Measurements from ENCODE around the gene RNF39. TPM values are rescaled to one million over a fixed set of nuclear protein-coding genes. Genes with fewer than 3 reads are reported as not detected.

Gene RNF39
- total RNA-seq, 6 experiments from 2014 or later, result not detected

DNA sequence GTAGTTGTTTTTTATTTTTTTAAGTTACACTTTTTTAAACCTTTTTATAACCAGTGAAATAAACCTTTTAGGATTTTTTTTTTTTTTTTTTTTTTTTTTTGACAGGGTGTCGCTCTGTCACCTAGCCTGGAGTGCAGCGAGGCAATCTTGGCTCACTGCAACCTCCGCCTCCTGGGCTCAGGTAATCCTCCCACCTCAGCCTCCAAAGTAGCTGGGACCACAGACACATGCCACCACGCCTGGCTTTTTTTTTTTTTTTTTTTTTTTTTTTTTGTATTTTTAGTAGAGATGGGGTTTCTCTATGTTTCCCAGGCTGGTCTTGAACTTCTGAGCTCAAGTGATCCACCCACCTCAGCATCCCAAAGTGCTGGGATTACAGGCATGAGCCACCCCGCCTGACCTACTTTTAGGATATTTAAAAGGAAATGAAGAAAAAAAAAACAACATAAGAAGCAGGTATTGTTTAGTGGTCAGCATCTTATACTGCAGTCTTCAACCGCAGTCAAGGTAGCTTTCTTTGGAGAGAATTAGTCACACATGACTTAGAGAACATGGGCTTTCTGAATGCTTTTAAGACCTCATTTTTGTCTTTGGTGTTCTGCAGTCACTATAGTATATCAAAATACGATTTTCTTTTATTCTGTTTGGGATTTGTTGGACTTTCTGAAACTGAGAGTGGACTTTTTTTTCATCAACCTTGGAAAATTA, 12.9 kb downstream of the RNF39 start:
- Histone ChIP-seq H3K4me3 (peak overlapping the region in 1 of 3 donors; percentile 78), H3K27me3 (no peaks in the 10 kb centered on the region), H3K27ac (peak overlapping the region in 1 of 3 donors; percentile 81), H3K36me3 (peaks cover 0 to 3% (median 0%) of the 10 kb centered on the region in 4 donors), H3K4me1 (peaks cover 0 to 14% (median 4%) of the 10 kb centered on the region in 4 donors), H3K9me3 (no peaks in the 10 kb centered on the region)
- no peak for ATAC-seq
- 87% methylated on average over 5 of the region's 7 CpGs for WGBS (ENCODE audit: insufficient coverage, low coverage, low lambda C conversion rate, missing lambda C conversion rate)
- intact Hi-C loops (cut with DNase I), result no loop called here
- TF ChIP-seq, protein P1, sequence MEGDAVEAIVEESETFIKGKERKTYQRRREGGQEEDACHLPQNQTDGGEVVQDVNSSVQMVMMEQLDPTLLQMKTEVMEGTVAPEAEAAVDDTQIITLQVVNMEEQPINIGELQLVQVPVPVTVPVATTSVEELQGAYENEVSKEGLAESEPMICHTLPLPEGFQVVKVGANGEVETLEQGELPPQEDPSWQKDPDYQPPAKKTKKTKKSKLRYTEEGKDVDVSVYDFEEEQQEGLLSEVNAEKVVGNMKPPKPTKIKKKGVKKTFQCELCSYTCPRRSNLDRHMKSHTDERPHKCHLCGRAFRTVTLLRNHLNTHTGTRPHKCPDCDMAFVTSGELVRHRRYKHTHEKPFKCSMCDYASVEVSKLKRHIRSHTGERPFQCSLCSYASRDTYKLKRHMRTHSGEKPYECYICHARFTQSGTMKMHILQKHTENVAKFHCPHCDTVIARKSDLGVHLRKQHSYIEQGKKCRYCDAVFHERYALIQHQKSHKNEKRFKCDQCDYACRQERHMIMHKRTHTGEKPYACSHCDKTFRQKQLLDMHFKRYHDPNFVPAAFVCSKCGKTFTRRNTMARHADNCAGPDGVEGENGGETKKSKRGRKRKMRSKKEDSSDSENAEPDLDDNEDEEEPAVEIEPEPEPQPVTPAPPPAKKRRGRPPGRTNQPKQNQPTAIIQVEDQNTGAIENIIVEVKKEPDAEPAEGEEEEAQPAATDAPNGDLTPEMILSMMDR (IDR thresholded peaks at IDR 0.05), result no peak
- no peak for TF ChIP-seq POLR2A (IDR thresholded peaks at IDR 0.05)
- no peak for DNase-seq

DNA sequence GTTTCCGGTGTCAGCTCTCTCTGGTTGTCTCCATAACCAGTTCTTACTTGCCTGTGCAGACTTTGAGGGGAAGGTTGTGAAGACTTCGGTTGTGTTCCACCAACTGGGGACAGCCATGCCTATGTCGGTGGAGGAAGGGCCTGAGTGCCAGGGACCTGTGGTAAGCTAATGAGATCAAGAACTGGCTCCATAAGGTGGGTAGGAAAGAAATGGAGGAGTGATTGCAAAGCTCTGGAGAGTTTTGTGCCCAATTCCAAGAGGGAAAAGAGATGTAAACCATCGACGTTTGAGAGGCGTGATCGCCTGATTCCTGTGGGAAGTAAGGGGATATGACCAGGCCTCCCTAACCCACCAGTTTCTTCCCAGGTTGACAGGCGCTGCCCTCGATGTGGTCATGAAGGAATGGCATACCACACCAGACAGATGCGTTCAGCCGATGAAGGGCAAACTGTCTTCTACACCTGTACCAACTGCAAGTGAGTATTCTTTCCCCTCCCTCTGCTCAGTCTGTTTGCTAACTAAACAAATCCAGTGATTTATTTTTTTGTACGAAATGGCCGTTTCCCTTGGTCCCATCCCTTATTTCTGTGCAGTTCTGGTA, 13.6 kb downstream of the RNF39 start:
- no peak for ATAC-seq
- intact Hi-C loops (cut with DNase I), result no loop called here
- peak in 1 of 3 donors; percentile 27 for DNase-seq

DNA sequence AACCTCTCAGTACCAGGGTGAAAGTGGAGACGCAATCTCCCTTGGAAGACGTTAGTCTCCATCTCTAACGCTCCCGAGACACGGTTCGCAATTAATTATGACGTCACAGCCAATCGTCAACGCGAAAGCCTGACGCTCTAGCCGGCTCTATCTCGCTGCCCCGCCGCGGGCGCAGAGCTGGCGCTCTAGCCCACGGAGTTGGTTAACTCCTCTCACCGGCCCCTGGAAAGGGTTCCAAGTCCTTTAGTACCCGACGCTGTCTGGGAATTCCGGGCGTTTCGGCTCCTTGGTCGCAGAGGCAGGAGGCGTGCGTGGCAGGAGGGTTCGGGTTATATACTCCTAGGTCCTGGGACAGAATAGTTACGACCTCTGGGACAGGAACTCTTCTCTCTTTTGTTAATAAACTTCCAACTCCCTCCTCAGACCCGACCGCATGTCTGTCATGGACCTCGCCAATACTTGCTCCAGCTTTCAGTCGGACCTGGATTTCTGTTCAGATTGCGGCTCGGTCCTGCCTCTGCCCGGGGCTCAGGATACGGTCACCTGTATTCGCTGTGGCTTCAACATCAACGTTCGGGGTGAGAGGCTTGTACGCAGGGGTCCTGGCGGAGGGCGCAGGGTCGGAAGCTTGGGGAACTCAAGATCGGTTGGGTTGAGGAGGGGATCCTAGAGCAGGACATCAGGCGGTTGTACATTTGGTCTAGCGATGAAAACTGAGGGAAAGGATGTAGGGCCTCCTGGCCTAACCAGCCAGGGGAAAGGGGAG, 14.3 kb downstream of the RNF39 start, which contains the start of gene POLR1H:
TSS of gene POLR1H (plus strand) at position 174 of the 766 bp plus-strand sequence. CDS start at position 434, 260 bp downstream.
- Histone ChIP-seq H3K4me3 (peak within 1 kb of the TSS; percentile 78 to 94 (median 80)), H3K9me3 (no peaks in the 10 kb centered on the region), H3K36me3 (peaks cover 0 to 14% (median 0%) of the 10 kb centered on the region in 4 donors), H3K27ac (peak within 1 kb of the TSS; percentile 71 to 81 (median 81)), H3K27me3 (no peaks in the 10 kb centered on the region), H3K4me1 (peaks cover 0 to 10% (median 4%) of the 10 kb centered on the region in 4 donors)
- peak; percentile 92 to 96 (median 96) for DNase-seq
- intact Hi-C loops (cut with DNase I), result no loop called here
- WGBS (ENCODE audit: insufficient coverage, low coverage, low lambda C conversion rate, missing lambda C conversion rate), result 0% methylated on average over 30 of the region's 48 CpGs
- TF ChIP-seq, protein P1 (IDR thresholded peaks at IDR 0.05), result peak in 1 of 4 donors; percentile 7
- peak; percentile 93 for TF ChIP-seq POLR2A (IDR thresholded peaks at IDR 0.05)
- ATAC-seq, result peak; percentile 97 to 99 (median 98)

More for the DNA sequence above, 13.6 kb downstream of the RNF39 start:
- TF ChIP-seq, protein P1 (IDR thresholded peaks at IDR 0.05), result no peak
- TF ChIP-seq POLR2A (IDR thresholded peaks at IDR 0.05), result no peak
- Histone ChIP-seq H3K36me3 (peaks cover 0 to 9% (median 0%) of the 10 kb centered on the region in 4 donors), H3K27ac (peak overlapping the region; percentile 71 to 81 (median 81)), H3K27me3 (no peaks in the 10 kb centered on the region), H3K9me3 (no peaks in the 10 kb centered on the region), H3K4me1 (peaks cover 0 to 13% (median 4%) of the 10 kb centered on the region in 4 donors), H3K4me3 (peak overlapping the region; percentile 78 to 94 (median 80))
- 14% methylated on average over 7 of the region's 13 CpGs for WGBS (ENCODE audit: insufficient coverage, low coverage, low lambda C conversion rate, missing lambda C conversion rate)

DNA sequence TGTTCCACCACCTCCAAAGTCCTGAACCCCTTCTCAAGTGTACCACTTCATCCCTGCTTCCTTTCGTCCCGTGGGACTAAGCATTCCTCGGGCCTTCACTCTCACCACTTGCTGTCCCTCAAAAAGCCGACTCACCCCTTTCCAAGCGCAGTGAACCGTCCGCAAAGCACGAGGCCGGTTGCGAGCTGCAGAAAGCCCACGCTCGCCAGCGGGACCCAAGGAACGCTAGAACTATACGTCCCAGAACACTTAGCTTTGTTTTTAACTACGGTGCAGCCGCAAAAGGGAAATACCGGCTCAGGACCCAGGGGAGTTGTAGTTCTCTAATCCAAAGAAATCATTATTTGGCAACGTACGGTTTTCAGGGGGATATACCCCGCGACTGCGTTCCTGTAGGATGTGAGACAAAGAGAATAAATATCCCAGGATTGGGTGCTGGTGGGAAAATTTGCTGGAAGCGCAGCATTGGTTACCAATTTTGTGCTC, 14.9 kb downstream of the RNF39 start:
- Histone ChIP-seq H3K4me3 (peak overlapping the region; percentile 78 to 94 (median 80)), H3K36me3 (peaks cover 0 to 16% (median 0%) of the 10 kb centered on the region in 4 donors), H3K27me3 (no peaks in the 10 kb centered on the region), H3K27ac (peak overlapping the region; percentile 71 to 81 (median 81)), H3K4me1 (peaks cover 0 to 7% (median 3%) of the 10 kb centered on the region in 4 donors), H3K9me3 (no peaks in the 10 kb centered on the region)
- ATAC-seq (peak; percentile 14 to 23 (median 21)), DNase-seq (peak in 2 of 3 donors; percentile 30 to 61)
- intact Hi-C loops (cut with DNase I), result no loop called here
- TF ChIP-seq, protein P1 (IDR thresholded peaks at IDR 0.05), result no peak
- TF ChIP-seq POLR2A (IDR thresholded peaks at IDR 0.05), result no peak
- 0% methylated on average over 23 of the region's 24 CpGs for WGBS (ENCODE audit: insufficient coverage, low coverage, low lambda C conversion rate, missing lambda C conversion rate)
